Stimulated activated CD8-positive, alpha-beta memory T cell treated with anti-CD3 and anti-CD28 coated beads, Interleukin-12 subunit alpha, Interleukin-12 subunit beta, amount 100 ng/mL, for 24 hours (primary cell): ENCODE data around the gene KIAA0232.
A peak's percentile ranks its signal among the peaks of the same experiment; 100 is the strongest.

Source experiments
- DNase-seq: peaks from one replicate; pipeline ENCODE4 v3.0.0-alpha.2; 2020; ENCODE audit errors: extremely low read depth

KIAA0232 gene, protein sequence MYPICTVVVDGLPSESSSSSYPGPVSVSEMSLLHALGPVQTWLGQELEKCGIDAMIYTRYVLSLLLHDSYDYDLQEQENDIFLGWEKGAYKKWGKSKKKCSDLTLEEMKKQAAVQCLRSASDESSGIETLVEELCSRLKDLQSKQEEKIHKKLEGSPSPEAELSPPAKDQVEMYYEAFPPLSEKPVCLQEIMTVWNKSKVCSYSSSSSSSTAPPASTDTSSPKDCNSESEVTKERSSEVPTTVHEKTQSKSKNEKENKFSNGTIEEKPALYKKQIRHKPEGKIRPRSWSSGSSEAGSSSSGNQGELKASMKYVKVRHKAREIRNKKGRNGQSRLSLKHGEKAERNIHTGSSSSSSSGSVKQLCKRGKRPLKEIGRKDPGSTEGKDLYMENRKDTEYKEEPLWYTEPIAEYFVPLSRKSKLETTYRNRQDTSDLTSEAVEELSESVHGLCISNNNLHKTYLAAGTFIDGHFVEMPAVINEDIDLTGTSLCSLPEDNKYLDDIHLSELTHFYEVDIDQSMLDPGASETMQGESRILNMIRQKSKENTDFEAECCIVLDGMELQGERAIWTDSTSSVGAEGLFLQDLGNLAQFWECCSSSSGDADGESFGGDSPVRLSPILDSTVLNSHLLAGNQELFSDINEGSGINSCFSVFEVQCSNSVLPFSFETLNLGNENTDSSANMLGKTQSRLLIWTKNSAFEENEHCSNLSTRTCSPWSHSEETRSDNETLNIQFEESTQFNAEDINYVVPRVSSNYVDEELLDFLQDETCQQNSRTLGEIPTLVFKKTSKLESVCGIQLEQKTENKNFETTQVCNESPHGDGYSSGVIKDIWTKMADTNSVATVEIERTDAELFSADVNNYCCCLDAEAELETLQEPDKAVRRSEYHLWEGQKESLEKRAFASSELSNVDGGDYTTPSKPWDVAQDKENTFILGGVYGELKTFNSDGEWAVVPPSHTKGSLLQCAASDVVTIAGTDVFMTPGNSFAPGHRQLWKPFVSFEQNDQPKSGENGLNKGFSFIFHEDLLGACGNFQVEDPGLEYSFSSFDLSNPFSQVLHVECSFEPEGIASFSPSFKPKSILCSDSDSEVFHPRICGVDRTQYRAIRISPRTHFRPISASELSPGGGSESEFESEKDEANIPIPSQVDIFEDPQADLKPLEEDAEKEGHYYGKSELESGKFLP (N-terminal part only)

DNA sequence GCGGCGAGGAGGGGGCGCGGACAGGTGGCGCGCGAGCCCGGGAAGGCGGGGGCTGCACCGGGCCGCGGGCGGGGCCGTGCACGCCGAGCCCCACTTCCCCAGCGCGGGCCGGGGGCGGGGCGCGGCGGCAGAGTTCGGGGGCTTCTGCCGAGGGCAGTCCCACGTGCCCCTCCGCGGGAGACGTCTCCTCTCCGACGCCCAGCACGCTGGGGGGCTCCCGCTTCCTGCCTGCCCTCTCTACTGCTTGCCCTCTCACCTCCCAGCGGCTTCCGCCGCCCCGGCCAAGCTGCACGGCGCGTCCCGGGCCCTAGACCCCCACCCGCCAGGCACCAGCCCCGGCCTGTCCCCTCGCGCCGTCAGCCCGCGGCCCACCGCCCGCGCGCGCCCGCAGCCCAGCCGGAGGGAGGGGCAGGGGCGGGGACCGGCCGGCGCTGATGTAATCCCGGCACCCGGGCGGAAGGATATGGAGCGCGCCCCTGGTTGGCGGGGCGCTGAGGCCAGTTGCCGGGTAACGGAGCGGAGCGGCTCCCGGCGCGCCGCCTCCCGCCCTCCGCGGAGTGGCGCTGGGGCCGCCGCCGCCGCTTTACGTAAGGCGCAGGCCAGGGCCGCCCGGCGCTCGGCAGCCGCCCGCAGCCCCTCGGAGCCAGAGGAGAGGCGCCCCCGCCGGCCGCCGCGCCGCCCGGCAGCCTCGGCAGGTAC lies at the start of gene KIAA0232:
KIAA0232 (plus strand) TSS at position 581 of the 699 bp plus-strand sequence. CDS start 41,727 bp downstream, outside the sequence.
- DNase-seq, result peak; percentile 75

DNA sequence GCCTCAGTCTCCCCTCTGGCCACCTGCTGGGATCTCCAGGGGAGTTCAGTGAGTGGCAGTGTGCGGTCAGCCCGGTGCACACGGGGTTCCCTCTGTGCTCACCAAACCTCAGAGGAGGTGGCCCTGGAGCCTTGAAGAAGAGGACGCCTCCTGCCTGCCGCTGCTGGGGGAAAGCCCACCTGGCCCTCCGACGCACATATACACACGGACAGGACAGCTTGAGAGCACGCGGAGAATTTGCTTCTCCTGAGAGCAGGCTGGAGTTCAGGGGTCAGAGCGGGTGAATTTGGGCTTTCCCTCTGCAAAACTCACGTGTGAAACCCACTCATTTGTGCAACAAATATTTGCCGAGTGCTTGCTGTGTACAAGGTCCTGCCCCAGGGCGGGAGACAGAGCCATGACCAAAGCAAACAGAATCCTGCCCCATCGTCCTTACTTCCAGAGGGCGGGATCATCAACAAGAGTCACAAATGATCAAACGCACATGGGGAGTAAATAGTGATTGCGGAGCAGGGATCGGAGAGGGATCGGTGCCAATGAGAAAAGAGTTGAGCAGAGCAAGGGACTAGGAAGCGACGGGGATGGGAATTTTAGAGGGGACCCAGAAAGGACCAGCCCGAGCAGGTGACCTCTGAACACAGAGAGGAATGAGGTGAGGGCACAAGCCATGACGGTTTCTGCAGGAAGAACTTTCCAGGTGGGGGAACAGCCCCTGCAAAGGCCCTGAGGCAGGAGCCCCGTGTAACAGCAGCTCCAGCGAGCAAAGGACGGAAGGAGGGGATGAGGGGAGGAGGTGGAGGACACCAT lies 49.0 kb upstream of the KIAA0232 start:
- DNase-seq, result no peak

DNA sequence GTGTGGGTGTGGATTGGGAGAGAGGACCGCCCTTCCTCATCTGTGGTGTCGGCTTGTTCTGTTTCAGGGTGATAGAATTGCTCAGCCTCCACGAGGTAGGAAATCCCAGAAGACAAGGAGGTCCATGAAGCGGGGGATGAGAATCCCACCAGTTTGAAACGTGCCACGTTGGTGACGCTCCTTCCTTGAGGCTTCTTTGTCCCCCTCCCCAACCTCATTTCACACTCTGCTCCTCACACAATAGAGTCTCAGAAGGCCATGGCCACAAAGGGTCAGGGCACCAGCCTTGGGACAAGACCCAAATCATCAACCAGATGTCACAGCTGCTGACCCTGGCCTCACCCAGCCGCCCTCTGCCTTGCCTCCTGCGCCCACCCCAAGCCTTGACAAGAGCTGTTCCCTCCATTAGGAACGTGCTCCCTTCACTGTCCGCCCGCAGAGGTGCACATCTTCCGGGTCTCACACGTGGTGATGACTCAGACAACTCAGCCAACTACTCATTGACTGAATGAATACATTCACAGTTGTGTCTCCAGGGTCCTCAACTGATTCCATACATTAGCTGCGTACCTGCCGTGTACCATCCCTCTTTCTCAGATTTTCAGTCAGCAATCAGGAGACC lies 48.3 kb upstream of the KIAA0232 start:
- no peak for DNase-seq

DNA sequence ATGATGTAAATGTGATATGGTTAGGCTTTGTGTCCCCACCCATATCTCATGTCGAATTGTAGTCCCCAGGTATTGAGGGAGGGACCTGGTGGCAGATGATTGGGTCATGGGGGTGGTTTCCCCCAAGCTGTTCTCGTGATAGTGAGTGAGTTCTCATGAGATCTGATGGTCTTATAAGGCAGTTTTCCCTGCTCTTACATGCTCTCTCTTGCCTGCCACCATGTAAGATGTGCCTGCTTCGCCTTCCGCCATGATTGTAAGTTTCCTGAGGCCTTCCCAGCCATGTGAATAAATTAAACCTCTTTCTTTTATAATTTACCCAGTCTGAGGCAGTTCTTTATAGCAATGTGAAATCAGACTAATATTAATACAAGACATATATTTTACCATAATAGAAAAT lies 42.6 kb upstream of the KIAA0232 start:
- no peak for DNase-seq

DNA sequence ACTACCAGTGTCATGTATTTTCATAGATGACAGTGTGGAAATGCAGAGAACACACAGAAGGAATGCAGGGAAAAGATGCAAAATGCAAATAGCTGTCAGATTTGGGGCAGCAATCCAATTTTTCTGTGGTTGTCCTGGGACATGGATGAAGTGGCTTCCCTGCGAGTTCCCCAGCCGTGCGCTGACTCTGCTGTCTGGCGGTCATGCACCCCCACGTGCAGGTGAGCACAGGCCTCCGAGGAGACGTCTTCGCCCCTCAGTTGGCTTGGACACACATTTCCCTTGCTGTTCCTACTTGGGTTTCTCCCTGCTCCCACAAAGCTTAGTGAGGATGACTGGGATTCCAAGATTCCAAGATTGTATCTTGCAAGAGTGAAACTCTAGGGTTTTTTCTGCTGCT lies 42.2 kb upstream of the KIAA0232 start:
- no peak for DNase-seq

DNA sequence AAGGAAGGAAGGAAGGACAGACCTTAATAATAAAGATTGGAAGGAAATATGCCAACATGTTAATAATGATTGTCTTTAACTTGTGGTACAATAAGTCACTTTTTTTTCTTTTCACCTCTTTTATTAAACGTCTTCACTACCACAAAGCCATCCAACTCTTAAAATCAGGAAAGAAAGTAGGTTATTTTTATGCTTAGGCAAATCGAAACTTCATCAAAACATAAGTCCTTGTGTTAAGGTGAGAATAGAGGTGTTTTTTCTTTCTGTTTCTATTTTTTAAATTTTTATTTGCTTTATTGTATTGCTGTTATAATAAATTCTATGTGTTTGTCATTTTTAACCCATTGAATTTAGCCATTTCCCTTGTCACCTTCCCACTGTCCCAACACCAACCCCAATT lies 40.0 kb upstream of the KIAA0232 start:
- no peak for DNase-seq

DNA sequence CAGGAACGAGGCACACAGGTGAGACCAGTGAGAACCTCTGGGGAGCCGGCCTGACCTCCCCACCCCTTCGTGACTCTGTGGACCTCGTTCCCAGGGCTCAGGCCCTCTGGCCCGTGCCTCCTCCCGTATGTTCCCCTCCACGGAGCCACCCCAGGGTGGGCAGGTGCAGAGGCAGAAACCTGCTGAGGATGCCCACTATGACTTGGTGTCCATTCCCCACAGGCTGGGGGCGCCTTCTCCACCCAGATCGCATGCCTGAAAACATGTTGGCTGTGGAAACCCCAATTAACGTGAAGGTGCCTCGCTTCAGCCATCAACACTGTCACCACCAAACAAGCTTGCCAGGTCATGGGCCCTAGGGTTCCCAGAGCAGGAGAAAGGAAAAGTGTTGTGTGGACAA lies 39.5 kb upstream of the KIAA0232 start:
- DNase-seq, result no peak

DNA sequence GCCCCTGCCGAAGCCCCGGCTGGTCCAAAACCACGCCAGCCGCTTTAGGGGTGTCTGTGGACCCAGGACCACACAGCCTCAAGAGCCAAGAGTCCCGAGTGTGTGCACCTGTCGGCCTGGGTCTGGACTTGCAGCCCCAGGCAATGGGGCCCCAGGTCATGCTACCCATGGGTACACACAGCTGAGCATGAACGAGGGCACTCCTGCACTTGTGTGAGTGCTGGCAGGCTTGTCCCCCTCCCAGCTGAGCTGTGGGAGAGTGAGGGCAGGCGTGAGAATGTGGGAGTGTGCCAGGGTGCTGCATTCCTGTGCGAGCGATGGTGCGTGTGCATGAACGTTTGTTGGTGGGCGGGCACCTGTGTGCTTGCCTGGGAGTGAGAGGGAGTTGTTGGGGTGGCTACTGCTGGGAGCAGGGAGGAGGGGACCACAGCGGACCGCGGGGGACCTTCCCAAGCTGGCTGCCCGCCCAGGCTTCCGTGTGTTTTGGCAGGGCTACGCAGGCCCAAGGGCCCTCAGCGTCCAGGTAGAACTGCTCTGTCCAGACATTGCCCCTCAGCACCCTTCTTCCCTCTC lies 35.7 kb upstream of the KIAA0232 start:
- DNase-seq, result no peak

DNA sequence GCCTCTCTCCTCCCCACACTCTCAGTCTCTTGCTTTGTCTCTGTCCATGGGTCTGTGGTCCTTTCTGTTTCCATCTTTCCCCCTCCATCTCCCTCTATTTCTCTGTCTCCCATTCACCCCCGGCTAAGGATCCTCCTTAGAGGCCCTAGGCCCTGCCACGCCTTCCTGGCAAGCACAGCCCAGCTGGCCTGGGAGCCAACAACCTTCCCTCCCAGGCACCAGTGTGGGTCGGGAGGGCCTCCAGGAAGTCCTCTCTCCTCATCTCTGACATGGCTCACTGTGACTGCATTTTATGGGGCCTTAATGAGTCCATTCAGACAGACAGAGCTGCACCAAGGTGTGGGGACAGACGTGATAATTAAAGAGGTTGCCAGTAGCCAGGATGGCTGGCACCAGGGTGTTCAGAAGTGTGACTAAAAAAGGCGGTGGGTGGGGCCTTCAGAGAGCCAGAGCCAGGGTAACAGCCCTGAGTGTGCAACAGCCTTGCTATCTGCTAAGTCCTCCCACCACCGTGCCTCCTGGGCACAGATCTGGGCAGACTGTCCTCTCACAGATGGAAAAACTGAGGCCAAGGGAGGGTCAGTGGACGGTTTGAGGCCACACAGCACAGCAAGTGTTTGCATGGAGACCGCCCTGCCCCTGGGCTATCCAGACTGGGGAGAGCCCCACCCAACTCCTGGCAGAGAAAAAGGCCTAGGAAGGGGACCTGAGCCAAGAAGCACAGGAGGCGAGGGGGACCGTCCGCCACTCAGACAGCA lies 35.1 kb upstream of the KIAA0232 start:
- no peak for DNase-seq

DNA sequence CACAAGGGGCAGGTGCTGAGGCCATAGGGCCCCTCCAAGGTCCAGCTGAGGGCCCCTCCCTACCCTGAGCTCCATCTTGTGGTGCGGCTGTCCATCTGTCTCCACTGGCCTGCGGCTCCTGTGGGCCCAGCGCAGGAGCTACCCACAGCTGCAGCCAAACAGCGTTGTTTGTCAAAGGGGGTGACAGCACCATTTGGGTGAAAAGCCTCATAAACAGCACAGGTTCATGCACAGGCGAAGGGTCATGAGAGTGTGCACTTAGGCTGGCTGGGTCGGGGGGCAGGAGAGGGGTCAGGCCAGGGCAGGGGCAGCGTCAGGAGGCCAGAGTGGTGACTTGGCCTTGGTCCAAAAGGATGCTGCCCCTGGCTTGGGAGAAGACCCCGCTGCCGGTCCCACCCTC lies 34.2 kb upstream of the KIAA0232 start:
- no peak for DNase-seq

DNA sequence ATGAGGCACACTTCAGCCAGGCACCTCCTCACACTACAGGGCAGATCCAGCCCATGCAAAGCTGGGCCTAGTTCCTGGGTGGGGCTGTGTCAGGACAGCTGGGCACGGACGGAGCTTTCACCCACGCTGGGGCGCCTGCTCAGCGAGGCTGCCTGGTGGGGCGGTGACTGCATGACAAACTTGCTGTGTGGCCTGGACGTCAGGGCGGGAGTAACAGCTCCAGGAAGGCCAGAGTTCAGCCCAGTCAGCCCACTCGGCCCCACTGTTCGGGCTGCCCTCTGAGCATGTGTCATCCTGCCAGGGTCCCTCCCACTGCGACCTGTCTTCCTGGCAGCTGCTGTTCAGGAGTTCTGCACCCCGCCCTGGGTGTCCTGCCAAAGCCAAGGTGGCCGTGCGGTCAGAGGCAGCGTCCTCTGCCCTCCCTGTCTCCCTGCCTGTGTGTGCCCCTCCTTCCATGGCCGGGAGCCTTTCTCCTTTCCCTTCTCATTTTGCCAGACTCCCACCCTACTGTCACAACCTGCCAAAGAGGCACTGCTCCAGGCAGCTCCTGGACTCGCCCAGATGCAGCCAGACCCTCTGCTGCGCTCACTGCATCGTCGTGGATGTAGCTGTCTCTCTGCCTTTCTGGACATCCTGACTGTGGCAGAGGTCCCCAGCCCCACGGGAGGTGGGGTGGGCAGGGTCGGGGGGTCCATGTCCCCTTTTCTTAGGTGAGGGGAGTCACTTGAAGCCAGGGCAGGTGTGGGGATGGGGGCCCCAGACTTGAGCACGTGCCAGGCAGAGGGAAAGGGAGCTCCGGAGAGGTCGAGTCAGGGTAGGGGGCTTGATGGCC lies 33.0 kb upstream of the KIAA0232 start:
- DNase-seq, result no peak

DNA sequence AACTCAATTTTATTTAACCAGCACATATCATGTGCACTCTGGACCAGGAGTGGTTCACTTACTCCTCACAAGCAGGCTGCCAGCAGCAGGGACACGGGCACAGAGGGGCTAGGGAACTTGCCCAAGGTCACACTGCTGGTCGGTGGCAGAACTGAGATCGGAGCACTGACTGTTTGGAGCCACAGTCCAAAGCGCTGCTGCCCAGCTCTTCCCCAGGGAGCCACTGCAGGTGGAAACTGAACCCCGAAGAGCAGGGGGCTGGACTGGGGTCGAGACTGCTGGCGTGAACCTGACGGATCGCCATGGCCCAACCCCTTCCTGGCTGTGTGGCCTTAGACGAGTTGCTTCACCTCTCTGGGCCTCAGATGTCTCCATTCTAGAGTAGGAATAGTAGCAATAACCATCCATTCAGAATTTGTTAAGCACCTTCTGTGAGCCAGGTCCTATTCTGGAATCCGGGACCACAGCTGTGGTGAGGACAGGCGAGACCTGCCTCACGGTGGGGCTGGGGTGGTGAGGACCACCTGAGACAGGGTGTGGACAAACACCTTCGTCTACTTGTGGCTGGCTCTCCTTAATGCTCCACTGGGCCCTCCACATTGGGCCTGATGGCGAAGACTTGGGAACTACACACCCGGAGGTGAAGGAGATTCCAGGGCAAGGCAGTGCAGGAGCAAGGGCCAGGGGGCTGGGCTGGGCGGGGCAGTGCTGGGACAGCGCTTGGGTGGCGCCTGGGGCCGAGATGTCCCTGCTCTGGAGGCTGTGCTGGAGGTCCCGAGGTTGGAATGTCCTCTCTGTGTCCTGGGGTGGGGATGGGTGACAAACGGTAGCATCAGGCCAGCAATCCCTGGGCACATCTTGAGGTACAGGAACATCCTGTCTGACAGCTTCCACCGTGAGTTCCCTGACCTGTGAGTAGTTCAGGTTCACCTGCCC lies 32.0 kb upstream of the KIAA0232 start:
- DNase-seq, result no peak

DNA sequence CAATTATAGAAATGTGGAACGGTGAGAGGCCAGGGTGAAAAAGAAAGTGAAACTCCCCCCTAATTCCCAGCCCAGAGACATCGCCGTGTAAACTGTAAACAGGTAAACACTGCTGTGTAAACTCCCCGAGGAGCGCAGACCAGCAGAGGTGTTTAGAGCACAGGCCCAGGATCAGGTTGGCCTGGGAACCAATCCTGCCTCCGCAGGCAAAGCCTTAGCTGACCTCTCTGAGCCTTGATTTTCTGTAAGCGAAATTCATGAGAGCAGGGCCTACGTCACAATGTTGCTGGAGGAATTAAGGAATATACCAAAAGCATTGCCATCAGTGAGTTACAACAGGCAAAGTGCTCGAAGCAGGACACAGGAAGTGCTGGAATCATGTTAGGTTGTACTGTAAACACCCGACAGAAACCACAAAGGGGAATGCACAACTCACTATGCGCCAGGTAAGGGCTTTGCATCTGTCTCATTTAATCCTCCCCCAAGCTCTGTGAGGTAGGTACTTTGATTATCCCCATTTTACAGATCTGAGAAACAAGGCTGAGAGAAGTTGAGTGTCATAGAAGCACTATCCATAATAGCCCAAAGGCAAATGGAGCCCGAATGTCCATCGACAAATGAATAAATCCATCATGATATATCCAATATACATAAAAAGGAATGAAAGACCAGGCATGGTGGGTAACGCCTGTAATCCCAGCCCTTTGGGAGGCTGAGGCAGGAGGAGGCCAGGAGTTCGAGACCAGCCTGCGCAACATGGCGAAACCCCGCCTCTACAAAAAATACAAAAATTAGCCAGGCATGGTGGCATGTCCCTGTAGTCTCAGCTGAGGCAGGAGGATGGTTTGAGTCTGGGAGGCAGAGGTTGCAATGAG lies 30.7 kb upstream of the KIAA0232 start:
- no peak for DNase-seq

DNA sequence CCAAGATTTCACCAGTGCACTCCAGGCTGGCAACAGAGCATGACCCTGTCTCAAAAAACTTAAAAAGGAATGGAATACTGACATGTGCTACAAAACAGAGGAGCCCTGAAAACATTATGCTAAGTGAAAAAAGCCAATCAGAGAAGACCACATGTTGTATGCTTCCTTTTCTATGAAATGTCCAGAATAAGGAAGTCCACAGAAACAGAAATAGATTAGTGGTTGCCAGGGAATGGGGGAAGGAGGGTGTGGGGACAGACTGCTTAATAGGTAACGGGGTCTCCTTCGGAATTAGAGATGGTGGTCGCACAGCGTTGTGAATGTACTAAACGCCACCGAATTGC lies 30.1 kb upstream of the KIAA0232 start:
- DNase-seq, result no peak

DNA sequence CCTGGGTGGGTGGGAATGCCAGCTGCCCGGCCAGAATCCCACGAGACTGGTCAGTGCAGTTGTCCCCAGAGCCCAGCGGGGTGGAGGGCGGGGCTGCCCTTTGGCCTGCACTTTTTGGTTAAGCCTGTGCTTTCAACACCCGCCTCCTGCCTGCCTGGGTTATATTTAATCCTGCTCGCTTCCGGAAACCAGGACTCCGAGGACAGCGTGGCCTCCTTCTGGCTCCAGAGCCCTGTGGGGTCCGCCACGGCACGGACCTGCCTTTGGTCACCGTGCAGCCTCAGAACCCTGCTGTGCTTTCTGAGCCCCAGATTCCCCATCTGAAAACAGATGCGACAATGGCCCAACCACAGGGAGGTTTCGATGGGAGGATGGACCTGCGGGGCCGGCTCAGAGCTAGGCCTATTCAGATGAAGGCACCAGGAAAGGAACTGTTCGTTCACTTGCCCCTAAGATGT lies 29.4 kb upstream of the KIAA0232 start:
- DNase-seq, result no peak

DNA sequence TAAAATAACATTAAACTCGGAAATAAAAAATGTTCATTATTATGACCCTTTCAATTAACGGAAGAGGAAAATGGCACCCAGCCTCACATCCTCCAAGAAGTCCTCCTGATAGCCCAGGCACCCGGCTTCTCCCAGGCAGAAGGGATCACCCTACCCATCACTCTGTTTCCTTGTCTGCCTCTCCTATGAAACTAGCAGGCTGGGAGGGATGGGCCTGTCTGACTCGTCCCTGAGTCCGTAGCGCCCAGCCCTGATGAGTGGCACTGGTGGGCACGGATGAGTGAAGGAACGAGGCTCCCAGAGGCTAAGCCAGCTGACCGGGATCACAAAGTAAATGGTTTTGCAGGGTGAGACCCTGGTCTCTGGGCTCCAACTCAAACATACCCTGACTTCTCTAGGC lies 28.6 kb upstream of the KIAA0232 start:
- DNase-seq, result no peak
